H9 (cell line): Measurements from ENCODE around the gene AKAP11. TPM values are rescaled to one million over a fixed set of nuclear protein-coding genes. Genes with fewer than 3 reads are reported as not detected.

Experiments
- DNase-seq: peaks from one replicate; pipeline ENCODE4 v3.0.0-alpha.2; 2017
- H2AFZ ChIP-seq: one replicate; pipeline ENCODE4 v1.6.1; 2013; ENCODE audit warnings: mild to moderate bottlenecking, low read length, control low read depth, moderate library complexity
- H2AK5ac ChIP-seq: 2 replicates; pipeline ENCODE4 v1.6.1; 2013; ENCODE audit warnings: low read length, control low read depth, mixed read lengths; ENCODE audit not compliant: insufficient read length
- H2BK120ac ChIP-seq: one replicate; pipeline ENCODE4 v1.6.1; 2013; ENCODE audit warnings: low read depth, mild to moderate bottlenecking, low read length, control low read depth, inconsistent platforms; ENCODE audit not compliant: poor library complexity, severe bottlenecking
- H2BK12ac ChIP-seq: 2 replicates; pipeline ENCODE4 v1.6.1; 2013; ENCODE audit warnings: low read length, control low read depth, mixed read lengths, low read depth; ENCODE audit not compliant: insufficient read length
- H2BK15ac ChIP-seq: 2 replicates; pipeline ENCODE4 v1.6.1; 2013; ENCODE audit warnings: low read depth, low read length, control low read depth
- H2BK20ac ChIP-seq: one replicate; pipeline ENCODE4 v1.6.1; 2013; ENCODE audit warnings: low read depth, mild to moderate bottlenecking, low read length, control low read depth, inconsistent platforms; ENCODE audit not compliant: poor library complexity, severe bottlenecking
- H2BK5ac ChIP-seq: 2 replicates; pipeline ENCODE4 v1.6.1; 2013; ENCODE audit warnings: low read length, control low read depth, mixed read lengths; ENCODE audit not compliant: insufficient read length
- H3K14ac ChIP-seq: 2 replicates; pipeline ENCODE4 v1.6.1; 2013; ENCODE audit warnings: low read length, control low read depth; ENCODE audit not compliant: insufficient read depth
- H3K18ac ChIP-seq: 2 replicates; pipeline ENCODE4 v1.6.1; 2013; ENCODE audit warnings: low read depth, mild to moderate bottlenecking, mixed read lengths, low read length, control low read depth; ENCODE audit not compliant: insufficient read length
- H3K23ac ChIP-seq: 2 replicates; pipeline ENCODE4 v1.6.1; 2013; ENCODE audit warnings: low read length, control low read depth, mixed read lengths, low read depth; ENCODE audit not compliant: insufficient read length
- H3K23me2 ChIP-seq: 2 replicates; pipeline ENCODE4 v1.6.1; 2013; ENCODE audit warnings: low read depth, mild to moderate bottlenecking, mixed read lengths, low read length, control low read depth; ENCODE audit not compliant: insufficient read length, poor library complexity, severe bottlenecking
- H3K27ac ChIP-seq: 2 replicates; pipeline ENCODE4 v1.5.1; 2013; ENCODE audit warnings: low read length, control low read depth, mixed read lengths, low read depth; ENCODE audit not compliant: insufficient read length
- H3K27me3 ChIP-seq: 2 replicates; pipeline ENCODE4 v1.6.1; 2013; ENCODE audit warnings: low read length, control low read depth, inconsistent platforms; ENCODE audit not compliant: insufficient read depth
- H3K4ac ChIP-seq: 2 replicates; pipeline ENCODE4 v1.6.1; 2013; ENCODE audit warnings: low read depth, mild to moderate bottlenecking, control low read depth, inconsistent platforms, low read length, moderate library complexity
- H3K4me1 ChIP-seq: 2 replicates; pipeline ENCODE4 v1.6.1; 2013; ENCODE audit warnings: low read length, control low read depth, inconsistent platforms; ENCODE audit not compliant: insufficient read depth
- H3K4me2 ChIP-seq: 2 replicates; pipeline ENCODE4 v1.6.1; 2013; ENCODE audit warnings: low read length, control low read depth, mixed read lengths; ENCODE audit not compliant: insufficient read length, insufficient read depth
- H3K56ac ChIP-seq: 2 replicates; pipeline ENCODE4 v1.6.1; 2013; ENCODE audit warnings: low read depth, mild to moderate bottlenecking, mixed read lengths, low read length, control low read depth; ENCODE audit not compliant: insufficient read length
- H3K79me1 ChIP-seq: 2 replicates; pipeline ENCODE4 v1.6.1; 2013; ENCODE audit warnings: low read depth, mild to moderate bottlenecking, moderate library complexity, low read length, control low read depth, inconsistent platforms; ENCODE audit not compliant: insufficient read depth, poor library complexity, severe bottlenecking
- H3K79me2 ChIP-seq: 2 replicates; pipeline ENCODE4 v1.6.1; 2013; ENCODE audit warnings: low read length, control low read depth, inconsistent platforms; ENCODE audit not compliant: insufficient read depth
- H3K9ac ChIP-seq: 2 replicates; pipeline ENCODE4 v1.6.1; 2013; ENCODE audit warnings: low read length, control low read depth, mixed read lengths; ENCODE audit not compliant: insufficient read length; ENCODE audit errors: extremely low read depth
- H3K9me3 ChIP-seq: one replicate; pipeline ENCODE4 v1.6.1; 2013; ENCODE audit warnings: low read depth, low read length, inconsistent platforms; ENCODE audit not compliant: control insufficient read depth
- H3T11ph ChIP-seq: one replicate; pipeline ENCODE4 v1.6.1; 2013; ENCODE audit warnings: mild to moderate bottlenecking, low read length, control low read depth, inconsistent platforms
- H4K20me1 ChIP-seq: one replicate; pipeline ENCODE4 v1.6.1; 2013; ENCODE audit not compliant: control insufficient read depth, insufficient read length, insufficient read depth
- H4K5ac ChIP-seq: 2 replicates; pipeline ENCODE4 v1.6.1; 2013; ENCODE audit warnings: low read depth, mild to moderate bottlenecking, mixed read lengths, low read length, control low read depth; ENCODE audit not compliant: insufficient read length
- H4K8ac ChIP-seq: replicated peaks from 2 replicates; pipeline ENCODE4 v1.6.1; 2013; ENCODE audit warnings: low read length, control low read depth, mixed read lengths, low read depth; ENCODE audit not compliant: insufficient read length
- H4K91ac ChIP-seq: 2 replicates; pipeline ENCODE4 v1.6.1; 2013; ENCODE audit warnings: low read depth, mild to moderate bottlenecking, moderate library complexity, mixed read lengths, low read length, control low read depth; ENCODE audit not compliant: insufficient read length
- H3K27ac Mint-ChIP-seq, 3 experiments: 2 replicates in 2 of 3; 3 replicates in 1 of 3; pipeline ENCODE4 v1.8.0; 2020 to 2021; ENCODE audit warnings: mixed read lengths in 3 of 3, mild to moderate bottlenecking in 1 of 3, moderate library complexity in 1 of 3
- H3K27me3 Mint-ChIP-seq: 2 replicates; pipeline ENCODE4 v1.8.0; 2021; ENCODE audit warnings: low read depth, mild to moderate bottlenecking, moderate library complexity, mixed read lengths
- H3K36me3 Mint-ChIP-seq, 3 experiments: 2 replicates in 2 of 3; 3 replicates in 1 of 3; pipeline ENCODE4 v1.8.0; 2020 to 2021; ENCODE audit warnings: low read depth in 3 of 3, mixed read lengths in 3 of 3; ENCODE audit not compliant: insufficient read depth in 1 of 3
- H3K4me1 Mint-ChIP-seq, 2 experiments: 2 replicates each; pipeline ENCODE4 v1.8.0; 2020; ENCODE audit warnings: mixed read lengths in 2 of 2
- H3K4me3 Mint-ChIP-seq, 2 experiments: 2 replicates in 1 of 2; 3 replicates in 1 of 2; pipeline ENCODE4 v1.8.0; 2020 to 2021; ENCODE audit warnings: mild to moderate bottlenecking in 2 of 2, mixed read lengths in 2 of 2, moderate library complexity in 1 of 2
- H3K9me3 Mint-ChIP-seq, 2 experiments: 2 replicates in 1 of 2; 3 replicates in 1 of 2; pipeline ENCODE4 v1.8.0; 2020; ENCODE audit warnings: mild to moderate bottlenecking in 2 of 2, mixed read lengths in 2 of 2, moderate library complexity in 1 of 2
- total RNA-seq: library from RNA; stranded (reverse); gene quantifications from 2 replicates; pipeline ENCODE4 v1.2.1, GENCODE V29; 2021
- TF ChIP-seq, protein P1 (sequence below): fragments of 200-600 bp; sonication (generic); conservative IDR thresholded peaks from 3 replicates; pipeline ENCODE4 v1.8.0; 2021; ENCODE audit warnings: antibody characterized with exemption, mild to moderate bottlenecking

AKAP11 gene
- total RNA-seq, 1 experiment from 2014 or later: 20.5 TPM

DNA sequence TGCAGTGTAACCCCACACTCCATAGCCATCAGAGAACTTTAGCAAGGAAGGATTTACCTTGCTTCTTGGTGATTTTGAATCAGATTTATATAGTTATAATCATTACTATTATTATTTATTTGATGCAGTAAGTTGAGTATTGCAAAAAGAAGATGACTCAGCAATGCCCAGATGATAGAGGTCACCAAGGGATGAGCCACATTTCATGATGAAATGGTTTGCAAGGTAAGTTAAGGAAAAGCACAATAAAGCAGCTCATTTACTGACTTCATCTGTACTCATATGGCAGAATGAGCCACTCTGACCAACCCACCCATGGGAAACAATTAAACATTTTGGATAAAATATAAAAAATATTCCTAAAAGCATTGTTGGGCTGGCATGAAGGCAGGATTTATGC is 59.1 kb downstream of the AKAP11 start:
- TF ChIP-seq, protein P1, sequence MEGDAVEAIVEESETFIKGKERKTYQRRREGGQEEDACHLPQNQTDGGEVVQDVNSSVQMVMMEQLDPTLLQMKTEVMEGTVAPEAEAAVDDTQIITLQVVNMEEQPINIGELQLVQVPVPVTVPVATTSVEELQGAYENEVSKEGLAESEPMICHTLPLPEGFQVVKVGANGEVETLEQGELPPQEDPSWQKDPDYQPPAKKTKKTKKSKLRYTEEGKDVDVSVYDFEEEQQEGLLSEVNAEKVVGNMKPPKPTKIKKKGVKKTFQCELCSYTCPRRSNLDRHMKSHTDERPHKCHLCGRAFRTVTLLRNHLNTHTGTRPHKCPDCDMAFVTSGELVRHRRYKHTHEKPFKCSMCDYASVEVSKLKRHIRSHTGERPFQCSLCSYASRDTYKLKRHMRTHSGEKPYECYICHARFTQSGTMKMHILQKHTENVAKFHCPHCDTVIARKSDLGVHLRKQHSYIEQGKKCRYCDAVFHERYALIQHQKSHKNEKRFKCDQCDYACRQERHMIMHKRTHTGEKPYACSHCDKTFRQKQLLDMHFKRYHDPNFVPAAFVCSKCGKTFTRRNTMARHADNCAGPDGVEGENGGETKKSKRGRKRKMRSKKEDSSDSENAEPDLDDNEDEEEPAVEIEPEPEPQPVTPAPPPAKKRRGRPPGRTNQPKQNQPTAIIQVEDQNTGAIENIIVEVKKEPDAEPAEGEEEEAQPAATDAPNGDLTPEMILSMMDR: no peak

More for the DNA sequence above, 59.1 kb downstream of the AKAP11 start:
- no peak overlapping the region for H3T11ph ChIP-seq
- H4K5ac ChIP-seq: no peak overlapping the region
- H3K23me2 ChIP-seq: no peaks in the 10 kb centered on the region
- no peaks in the 10 kb centered on the region for H4K20me1 ChIP-seq
- no peak overlapping the region for H4K8ac ChIP-seq
- no peaks in the 10 kb centered on the region for H3K27me3 ChIP-seq
- H3K79me2 ChIP-seq: no peaks in the 10 kb centered on the region; the same call in 1 of the 2 replicates
- no peak overlapping the region for H2AK5ac ChIP-seq
- no peaks in the 10 kb centered on the region for H3K79me1 ChIP-seq
- no peak overlapping the region for H2AFZ ChIP-seq
- no peaks in the 10 kb centered on the region for H3K9me3 ChIP-seq
- H3K56ac ChIP-seq: no peak overlapping the region
- H4K91ac ChIP-seq: no peak overlapping the region
- no peak overlapping the region for H3K27ac ChIP-seq
- H3K27ac Mint-ChIP-seq: no peak overlapping the region
- no peaks in the 10 kb centered on the region for H3K36me3 Mint-ChIP-seq
- H2BK15ac ChIP-seq: no peak overlapping the region
- no peak overlapping the region for H2BK20ac ChIP-seq
- H3K27me3 Mint-ChIP-seq: no peaks in the 10 kb centered on the region
- no peak overlapping the region for H2BK12ac ChIP-seq
- no peak overlapping the region for H3K9ac ChIP-seq
- no peak for DNase-seq
- no peak overlapping the region for H3K4ac ChIP-seq
- H3K23ac ChIP-seq: no peak overlapping the region
- H3K18ac ChIP-seq: no peak overlapping the region
- H2BK120ac ChIP-seq: no peak overlapping the region
- no peak overlapping the region for H3K4me3 Mint-ChIP-seq
- H3K9me3 Mint-ChIP-seq: no peaks in the 10 kb centered on the region
- H3K14ac ChIP-seq: no peak overlapping the region
- H3K4me1 ChIP-seq: no peaks in the 10 kb centered on the region; the same call in 1 of the 2 replicates
- H2BK5ac ChIP-seq: no peak overlapping the region
- peaks cover 5 to 8% of the 10 kb centered on the region in 2 experiments for H3K4me1 Mint-ChIP-seq
- H3K4me2 ChIP-seq: no peak overlapping the region
